HepG2 (cell line): ENCODE results near the gene RELL1. TPM values are rescaled to one million over a fixed set of nuclear protein-coding genes. Genes with fewer than 3 reads are reported as not detected.

Experiments used
- BCL6 ChIP-seq: IDR thresholded peaks from 2 replicates; pipeline ENCODE4 v1.6.1; 2016; ENCODE audit warnings: missing genetic modification reagents, missing compliant biosample characterization
- DZIP1 ChIP-seq: sonication (generic); formaldehyde crosslinking; IDR thresholded peaks from 2 replicates; pipeline ENCODE4 v1.5.0; 2020; ENCODE audit warnings: mild to moderate bottlenecking, missing genetic modification reagents
- FOXJ3 ChIP-seq: sonication (generic); formaldehyde crosslinking; IDR thresholded peaks from 2 replicates; pipeline ENCODE4 v1.4.0; 2020; ENCODE audit warnings: missing genetic modification reagents, mild to moderate bottlenecking, borderline replicate concordance
- GTF3A ChIP-seq: sonication (generic); formaldehyde crosslinking; conservative IDR thresholded peaks from 2 replicates; pipeline ENCODE4 v1.4.0; 2020; ENCODE audit warnings: mild to moderate bottlenecking, missing genetic modification reagents
- HMG20A ChIP-seq: IDR thresholded peaks from 2 replicates; pipeline ENCODE4 v1.6.1; 2016; ENCODE audit warnings: borderline replicate concordance
- MEF2D ChIP-seq: sonication (generic); formaldehyde crosslinking; IDR thresholded peaks from 2 replicates; pipeline ENCODE4 v1.5.1; 2020; ENCODE audit warnings: mild to moderate bottlenecking, missing genetic modification reagents
- MLLT10 ChIP-seq: sonication (generic); formaldehyde crosslinking; IDR thresholded peaks from 2 replicates; pipeline ENCODE4 v1.4.0; 2020; ENCODE audit warnings: missing genetic modification reagents
- MXI1 ChIP-seq: IDR thresholded peaks from 3 replicates; pipeline ENCODE4 v1.6.1; 2012; ENCODE audit warnings: low read depth, low read length, inconsistent platforms, borderline replicate concordance
- PAWR ChIP-seq: sonication (generic); formaldehyde crosslinking; IDR thresholded peaks from 2 replicates; pipeline ENCODE4 v1.4.0; 2020; ENCODE audit warnings: missing genetic modification reagents, mild to moderate bottlenecking, borderline replicate concordance
- PHF20 ChIP-seq: sonication (generic); formaldehyde crosslinking; IDR thresholded peaks from 2 replicates; pipeline ENCODE4 v1.5.0; 2020; ENCODE audit warnings: mild to moderate bottlenecking, missing genetic modification reagents
- PLRG1 ChIP-seq: fragments of 450-650 bp; conservative IDR thresholded peaks from 2 replicates; pipeline ENCODE4 v1.6.1; 2016
- RXRA ChIP-seq: sonication (generic); formaldehyde crosslinking; IDR thresholded peaks from 2 replicates; pipeline ENCODE4 v1.5.1; 2020; ENCODE audit warnings: missing genetic modification reagents
- SMARCC2 ChIP-seq: fragments of 450-650 bp; IDR thresholded peaks from 2 replicates; pipeline ENCODE4 v1.6.1; 2017; ENCODE audit warnings: antibody characterized with exemption, mild to moderate bottlenecking
- SOX13 ChIP-seq, 3 experiments: fragments of 450-650 bp in 1 of 3; sonication (generic) in 1 of 3; formaldehyde crosslinking in 1 of 3; IDR thresholded peaks in 2 of 3; conservative IDR thresholded peaks in 1 of 3; 2 replicates each; pipeline versions ENCODE4 v1.5.0 to v1.6.1; 2016 to 2020; ENCODE audit warnings: antibody characterized with exemption in 1 of 3, mild to moderate bottlenecking in 1 of 3, missing compliant biosample characterization in 1 of 3, missing genetic modification reagents in 1 of 3, moderate library complexity in 1 of 3
- ZNF563 ChIP-seq: sonication (generic); formaldehyde crosslinking; IDR thresholded peaks from 2 replicates; pipeline ENCODE4 v1.8.0; 2022; ENCODE audit warnings: mild to moderate bottlenecking, moderate library complexity, missing genetic modification reagents
- ZNF569 ChIP-seq: sonication (generic); formaldehyde crosslinking; IDR thresholded peaks from 2 replicates; pipeline ENCODE4 v1.5.0; 2020; ENCODE audit warnings: mild to moderate bottlenecking, missing genetic modification reagents, moderate library complexity, borderline replicate concordance
- ZNF646 ChIP-seq: sonication (generic); formaldehyde crosslinking; IDR thresholded peaks from 2 replicates; pipeline ENCODE4 v1.9.0; 2021; ENCODE audit warnings: mild to moderate bottlenecking, missing genetic modification reagents
- ZNF652 ChIP-seq: IDR thresholded peaks from 2 replicates; pipeline ENCODE4 v1.6.1; 2016; ENCODE audit warnings: low read depth, borderline replicate concordance
- ZNF678 ChIP-seq: sonication (generic); formaldehyde crosslinking; IDR thresholded peaks from 2 replicates; pipeline ENCODE4 v1.4.0; 2020; ENCODE audit warnings: mild to moderate bottlenecking, missing genetic modification reagents
- polyA plus RNA-seq, 8 experiments: library from polyadenylated mRNA; depleted of rRNA in 3 of 8; stranded (reverse) in 7 of 8; unstranded in 1 of 8; fragments of >200 nt; fragmentation: Illumina TruSeq in 4 of 8; extraction: Trizol in 4 of 8; gene quantifications; 2 replicates each; pipeline versions ENCODE4 v1.2.1 to v1.2.3, GENCODE V29; 2011 to 2016; ENCODE audit warnings: low read depth in 4 of 8, missing spikeins in 1 of 8, mixed read lengths in 1 of 8; ENCODE audit not compliant: insufficient read depth in 1 of 8
- total RNA-seq, 5 experiments: library from RNA; depleted of rRNA; stranded (reverse); fragments of >200 nt; fragmentation: Illumina TruSeq; extraction: Trizol; gene quantifications; 2 replicates each; pipeline ENCODE4 v1.2.3, GENCODE V29; 2016; ENCODE audit warnings: low read depth in 1 of 5
- TF ChIP-seq, protein P1 (sequence below): IDR thresholded peaks from 2 replicates; pipeline ENCODE4 v1.6.1; 2012; ENCODE audit warnings: low read depth, low read length, improper control_type of control experiment

The RELL1 gene
- total and polyA plus RNA-seq, 2 of the 13 experiments (the other 11 are each of a cell fraction or from before 2014, with no cell fraction given), result 8.4 to 58.4 TPM

DNA sequence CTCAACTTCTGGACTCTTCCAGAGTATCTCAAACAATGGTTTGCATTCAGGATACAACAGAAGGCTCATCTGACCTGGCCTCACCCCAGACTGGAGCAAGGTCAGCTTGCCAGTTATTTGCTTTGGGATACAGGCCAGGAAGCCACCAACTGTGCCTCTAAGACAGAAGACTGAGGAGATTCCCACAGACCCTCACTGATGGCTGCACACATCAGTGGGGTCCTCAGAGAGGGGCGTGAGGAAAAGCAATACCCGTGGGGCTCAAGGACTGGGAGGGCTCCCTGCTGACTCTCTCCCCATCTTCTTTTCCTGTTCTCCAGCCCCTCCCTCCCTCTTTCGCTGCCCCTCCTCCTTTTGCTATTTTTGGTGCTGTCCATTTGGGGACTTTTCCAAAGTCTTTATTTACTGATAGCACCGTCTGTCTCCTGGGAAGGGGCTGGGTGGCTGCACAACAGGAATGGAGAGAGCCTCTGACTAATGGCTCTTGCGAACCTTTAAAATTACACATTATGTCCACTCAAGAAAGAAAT lies 23.2 kb downstream of the RELL1 start (continued):
- TF ChIP-seq RXRA (CRISPR knock-in tag), result peak; percentile 97
- TF ChIP-seq FOXJ3 (CRISPR knock-in tag), result no peak
- no peak for TF ChIP-seq SOX13 (IDR thresholded peaks at IDR 0.05)
- peak in 1 of 2 experiments; percentile 86; a peak in 2 of 4 replicates for TF ChIP-seq SOX13 (CRISPR knock-in tag; conservative IDR thresholded peaks at IDR 0.05 in 1 of 2, IDR thresholded peaks at IDR 0.05 in 1 of 2)
- peak; percentile 64; the same call in 1 of the 2 replicates for TF ChIP-seq MEF2D (CRISPR knock-in tag)
- no peak for TF ChIP-seq GTF3A (CRISPR knock-in tag)
- no peak for TF ChIP-seq MXI1
- no peak for TF ChIP-seq ZNF563
- no peak for TF ChIP-seq MLLT10 (CRISPR knock-in tag)
- no peak for TF ChIP-seq PAWR
- TF ChIP-seq SMARCC2, result no peak
- no peak for TF ChIP-seq DZIP1 (CRISPR knock-in tag)
- TF ChIP-seq PLRG1, result no peak
- no peak for TF ChIP-seq PHF20 (CRISPR knock-in tag)
- TF ChIP-seq ZNF652 (CRISPR knock-in tag), result no peak
- TF ChIP-seq ZNF569, result no peak
- TF ChIP-seq ZNF646 (CRISPR knock-in tag), result no peak
- no peak for TF ChIP-seq ZNF678 (CRISPR knock-in tag)
- TF ChIP-seq BCL6 (CRISPR knock-in tag), result peak; percentile 74
- TF ChIP-seq HMG20A (CRISPR knock-in tag), result peak; percentile 70
- TF ChIP-seq, protein P1, sequence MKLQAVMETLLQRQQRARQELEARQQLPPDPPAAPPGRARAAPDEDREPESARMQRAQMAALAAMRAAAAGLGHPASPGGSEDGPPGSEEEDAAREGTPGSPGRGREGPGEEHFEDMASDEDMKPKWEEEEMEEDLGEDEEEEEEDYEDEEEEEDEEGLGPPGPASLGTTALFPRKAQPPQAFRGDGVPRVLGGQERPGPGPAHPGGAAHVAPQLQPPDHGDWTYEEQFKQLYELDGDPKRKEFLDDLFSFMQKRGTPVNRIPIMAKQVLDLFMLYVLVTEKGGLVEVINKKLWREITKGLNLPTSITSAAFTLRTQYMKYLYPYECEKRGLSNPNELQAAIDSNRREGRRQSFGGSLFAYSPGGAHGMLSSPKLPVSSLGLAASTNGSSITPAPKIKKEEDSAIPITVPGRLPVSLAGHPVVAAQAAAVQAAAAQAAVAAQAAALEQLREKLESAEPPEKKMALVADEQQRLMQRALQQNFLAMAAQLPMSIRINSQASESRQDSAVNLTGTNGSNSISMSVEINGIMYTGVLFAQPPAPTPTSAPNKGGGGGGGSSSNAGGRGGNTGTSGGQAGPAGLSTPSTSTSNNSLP, result 0 out of 2 replicates have a peak, but pooled peaks have one; percentile 13
